Caco-2 (cell line): ENCODE measurements around the gene KLHL5. TPM values are rescaled to one million over a fixed set of nuclear protein-coding genes. Genes with fewer than 3 reads are reported as not detected.

Experiments
- BruUV-seq: library from RNA; stranded (reverse); fragments of 400-500 nt; replicated peaks from 2 replicates; lab custom pipeline; 2021; lab: Mats Ljungman, UMichigan
- CTCF ChIA-PET: fragments of 300-600 bp; sonication (Branson Sonifier 250); formaldehyde crosslinking; loops from one replicate; lab custom pipeline; 2022; ENCODE audit warnings: antibody characterized with exemption; lab: Charles Lee
- POLR2A ChIA-PET: fragments of 300-600 bp; sonication (Branson Sonifier 250); formaldehyde crosslinking; loops from one replicate; lab custom pipeline; 2022; ENCODE audit warnings: antibody characterized with exemption; lab: Charles Lee
- DNase-seq, 2 experiments: peaks; one replicate each; pipeline versions ENCODE4 v3.0.0 to v3.0.0-alpha.2; 2020 to 2022
- H3K27me3 ChIP-seq: replicated peaks from 2 replicates; pipeline ENCODE4 v1.6.0; 2011; ENCODE audit warnings: low read length; ENCODE audit not compliant: control insufficient read depth, insufficient read depth
- H3K36me3 ChIP-seq: 2 replicates; pipeline ENCODE4 v1.5.1; 2011; ENCODE audit warnings: low read length; ENCODE audit not compliant: control insufficient read depth, insufficient read depth
- H3K4me1 ChIP-seq: fragments of 250-450 bp; sonication (Bioruptor Pico); 2 replicates; pipeline ENCODE4 v1.5.1; 2020; ENCODE audit warnings: mild to moderate bottlenecking
- H3K4me3 ChIP-seq: 2 replicates; pipeline ENCODE4 v1.5.1; 2011; ENCODE audit warnings: low read depth, mild to moderate bottlenecking, control low read depth, low read length
- H3K9me3 ChIP-seq: fragments of 250-450 bp; sonication (Bioruptor Pico); 2 replicates; pipeline ENCODE4 v1.5.1; 2020; ENCODE audit warnings: mild to moderate bottlenecking, moderate library complexity
- H3K27ac Mint-ChIP-seq: one replicate; pipeline ENCODE4 v1.8.0; 2022; ENCODE audit warnings: mixed read lengths; ENCODE audit not compliant: unreplicated experiment
- H3K27me3 Mint-ChIP-seq: one replicate; pipeline ENCODE4 v1.8.0; 2022; ENCODE audit warnings: mixed read lengths; ENCODE audit not compliant: insufficient read depth, unreplicated experiment
- H3K36me3 Mint-ChIP-seq: one replicate; pipeline ENCODE4 v1.8.0; 2022; ENCODE audit warnings: mild to moderate bottlenecking, mixed read lengths; ENCODE audit not compliant: insufficient read depth, unreplicated experiment
- H3K4me1 Mint-ChIP-seq: one replicate; pipeline ENCODE4 v1.8.0; 2022; ENCODE audit warnings: low read depth, mixed read lengths; ENCODE audit not compliant: unreplicated experiment
- H3K4me3 Mint-ChIP-seq: one replicate; pipeline ENCODE4 v1.8.0; 2022; ENCODE audit warnings: mild to moderate bottlenecking, moderate library complexity, mixed read lengths; ENCODE audit not compliant: unreplicated experiment
- H3K9me3 Mint-ChIP-seq: one replicate; pipeline ENCODE4 v1.8.0; 2022; ENCODE audit warnings: mixed read lengths; ENCODE audit not compliant: unreplicated experiment
- CTCF ChIP-seq, 2 experiments: fragments of 200-600 bp in 1 of 2; IDR thresholded peaks; 1 replicate in 1 of 2; 2 replicates in 1 of 2; pipeline versions ENCODE4 v1.5.1 to v1.8.0; 2011 to 2022; ENCODE audit warnings: antibody characterized with exemption in 1 of 2, control low read depth in 1 of 2, inconsistent platforms in 1 of 2, low read depth in 1 of 2, low read length in 1 of 2, mild to moderate bottlenecking in 1 of 2, moderate library complexity in 1 of 2; ENCODE audit not compliant: insufficient read depth in 1 of 2, severe bottlenecking in 1 of 2, unreplicated experiment in 1 of 2
- intact Hi-C: fragments of 100-400 bp; cut with micrococcal nuclease; formaldehyde crosslinking; loops from one replicate; pipeline ENCODE4 v1.10.0; 2022; ENCODE audit not compliant: unreplicated experiment
- total RNA-seq: library from RNA; stranded (reverse); gene quantifications from 2 replicates; pipeline ENCODE4 v1.2.3, GENCODE V29; 2022

Gene KLHL5
- total RNA-seq, 1 experiment from 2014 or later, result 96.5 TPM

GRCh38 chr4:39051492-39051891 is 10.5 kb upstream of the KLHL5 start:
- no peaks in the 10 kb centered on the region for H3K27me3 Mint-ChIP-seq
- peaks cover 15% of the 10 kb centered on the region for H3K36me3 Mint-ChIP-seq
- Histone ChIP-seq H3K27me3 (no peaks in the 10 kb centered on the region), H3K4me1 (peaks cover 5% of the 10 kb centered on the region; the same call in 1 of the 2 replicates), H3K4me3 (no peak overlapping the region), H3K9me3 (no peaks in the 10 kb centered on the region), H3K36me3 (no peaks in the 10 kb centered on the region)
- intact Hi-C loops, result no loop called here
- no peaks in the 10 kb centered on the region for H3K9me3 Mint-ChIP-seq
- no peak for DNase-seq
- H3K27ac Mint-ChIP-seq, result no peak overlapping the region
- CTCF ChIA-PET, result interaction anchor here (1.8 kb wide), 1 partner anchor 149 kb away, joined by 4 read pairs; no protein-coding TSS in a partner anchor
- H3K4me1 Mint-ChIP-seq, result no peaks in the 10 kb centered on the region
- no peak for TF ChIP-seq CTCF (IDR thresholded peaks at IDR 0.05; ENCODE audit: insufficient read depth in 1 of 2, low read depth in 1 of 2, low read length in 1 of 2, severe bottlenecking in 1 of 2, unreplicated experiment in 1 of 2)
- H3K4me3 Mint-ChIP-seq, result no peak overlapping the region
- POLR2A ChIA-PET, result no interaction called here
- BruUV-seq, result no TSS peak

- H3K27ac Mint-ChIP-seq, result no peak overlapping the region
- POLR2A ChIA-PET, result interaction anchor here (0.8 kb wide), 2 partner anchors 8 to 11 kb away, joined by 3 to 6 read pairs; no protein-coding TSS in a partner anchor
- Histone ChIP-seq H3K4me3 (no peak overlapping the region), H3K4me1 (no peaks in the 10 kb centered on the region), H3K27me3 (no peaks in the 10 kb centered on the region), H3K36me3 (no peaks in the 10 kb centered on the region), H3K9me3 (no peaks in the 10 kb centered on the region)
- H3K9me3 Mint-ChIP-seq, result no peaks in the 10 kb centered on the region
- peaks cover 7% of the 10 kb centered on the region for H3K36me3 Mint-ChIP-seq
- intact Hi-C loops, result no loop called here
- H3K4me1 Mint-ChIP-seq, result no peaks in the 10 kb centered on the region
- TF ChIP-seq CTCF (IDR thresholded peaks at IDR 0.05; ENCODE audit: insufficient read depth in 1 of 2, low read depth in 1 of 2, low read length in 1 of 2, severe bottlenecking in 1 of 2, unreplicated experiment in 1 of 2), result no peak
- no peaks in the 10 kb centered on the region for H3K27me3 Mint-ChIP-seq
- DNase-seq, result no peak
- no TSS peak for BruUV-seq
- CTCF ChIA-PET, result no interaction called here
- H3K4me3 Mint-ChIP-seq, result no peak overlapping the region
Observed at GRCh38 chr4:39053983-39054382, 8.0 kb upstream of the KLHL5 start.

GRCh38 chr4:39054497-39054896 is 7.5 kb upstream of the KLHL5 start:
- no peaks in the 10 kb centered on the region for H3K4me1 ChIP-seq
- H3K4me3 ChIP-seq, result no peak overlapping the region
- Mint-ChIP-seq H3K27me3 (no peaks in the 10 kb centered on the region), H3K4me1 (no peaks in the 10 kb centered on the region), H3K4me3 (no peak overlapping the region), H3K36me3 (peaks cover 7% of the 10 kb centered on the region), H3K9me3 (no peaks in the 10 kb centered on the region), H3K27ac (no peak overlapping the region)
- ChIA-PET POLR2A (interaction anchor here (0.6 to 0.8 kb wide), 3 partner anchors 9 to 12 kb away, joined by 3 to 6 read pairs (median 5); no protein-coding TSS in a partner anchor), CTCF (no interaction called here)
- intact Hi-C loops, result no loop called here
- H3K9me3 ChIP-seq, result no peaks in the 10 kb centered on the region
- TF ChIP-seq CTCF (IDR thresholded peaks at IDR 0.05; ENCODE audit: insufficient read depth in 1 of 2, low read depth in 1 of 2, low read length in 1 of 2, severe bottlenecking in 1 of 2, unreplicated experiment in 1 of 2), result no peak
- H3K36me3 ChIP-seq, result no peaks in the 10 kb centered on the region
- H3K27me3 ChIP-seq, result no peaks in the 10 kb centered on the region
- DNase-seq, result no peak
- no TSS peak for BruUV-seq
